Progenitor cell of endocrine pancreas (in vitro differentiated cells): Measurements from ENCODE around the gene OR9Q1. TPM values are rescaled to one million over a fixed set of nuclear protein-coding genes. Genes with fewer than 3 reads are reported as not detected.

Experiments used
- DNase-seq: peaks from one replicate; pipeline ENCODE4 v3.0.0; 2021; ENCODE audit warnings: low spot score; ENCODE audit not compliant: unreplicated experiment
- H3K27ac Mint-ChIP-seq: 2 replicates; pipeline ENCODE4 v1.8.0; 2021; ENCODE audit warnings: mild to moderate bottlenecking, moderate library complexity, mixed read lengths
- H3K27me3 Mint-ChIP-seq: 2 replicates; pipeline ENCODE4 v1.8.0; 2021; ENCODE audit warnings: mixed read lengths
- H3K36me3 Mint-ChIP-seq: 2 replicates; pipeline ENCODE4 v1.8.0; 2022; ENCODE audit warnings: mixed read lengths; ENCODE audit not compliant: insufficient read depth
- H3K4me1 Mint-ChIP-seq: 2 replicates; pipeline ENCODE4 v1.8.0; 2021; ENCODE audit warnings: low read depth, mixed read lengths
- H3K4me3 Mint-ChIP-seq: 2 replicates; pipeline ENCODE4 v1.8.0; 2021; ENCODE audit warnings: low read depth, mild to moderate bottlenecking, moderate library complexity, mixed read lengths
- H3K9me3 Mint-ChIP-seq: 2 replicates; pipeline ENCODE4 v1.8.0; 2021; ENCODE audit warnings: low read depth, mixed read lengths
- CTCF ChIP-seq: fragments of 200-600 bp; sonication (generic); IDR thresholded peaks from one replicate; pipeline ENCODE4 v1.5.0; 2021; ENCODE audit warnings: antibody characterized with exemption, mild to moderate bottlenecking; ENCODE audit not compliant: unreplicated experiment
- total RNA-seq: library from RNA; stranded (reverse); gene quantifications from 2 replicates; pipeline ENCODE4 v1.2.1, GENCODE V29; 2021

OR9Q1 gene
- total RNA-seq, 1 donor from 2014 or later, result not detected

- no peak for TF ChIP-seq CTCF
- H3K4me3 Mint-ChIP-seq, result no peak within 1 kb of the TSS
- no peak within 1 kb of the TSS for H3K27ac Mint-ChIP-seq
- H3K36me3 Mint-ChIP-seq, result no peaks in the 10 kb centered on the region
- peaks cover 6% of the 10 kb centered on the region for H3K4me1 Mint-ChIP-seq
- H3K9me3 Mint-ChIP-seq, result no peaks in the 10 kb centered on the region
- no peak for DNase-seq
- H3K27me3 Mint-ChIP-seq, result no peaks in the 10 kb centered on the region
These were observed 165.1 kb downstream of the OR9Q1 start, which contains the start of gene OR9Q2 for GRCh38 chr11:58188770-58189169. Gene OR9Q2 (plus strand): TSS chr11:58189070. CDS start chr11:58190491, 1,421 bp downstream.

- H3K9me3 Mint-ChIP-seq, result peaks cover 10% of the 10 kb centered on the region
- DNase-seq, result no peak
These were observed 168.5 kb downstream of the OR9Q1 start for GRCh38 chr11:58192229-58192628.

GRCh38 chr11:58193391-58193790 is 169.7 kb downstream of the OR9Q1 start:
- Mint-ChIP-seq H3K27ac (no peak overlapping the region), H3K4me3 (no peak overlapping the region)

More at GRCh38 chr11:58192229-58192628, 168.5 kb downstream of the OR9Q1 start:
- Mint-ChIP-seq H3K27ac (no peak overlapping the region), H3K36me3 (peaks cover 1% of the 10 kb centered on the region), H3K27me3 (no peaks in the 10 kb centered on the region), H3K4me3 (no peak overlapping the region), H3K4me1 (peaks cover 6% of the 10 kb centered on the region)
- TF ChIP-seq CTCF, result no peak

GRCh38 chr11:58195939-58196338 is 172.3 kb downstream of the OR9Q1 start:
- DNase-seq, result no peak
- Mint-ChIP-seq H3K36me3 (peaks cover 1% of the 10 kb centered on the region), H3K4me3 (no peak overlapping the region), H3K9me3 (peaks cover 26% of the 10 kb centered on the region), H3K27me3 (no peaks in the 10 kb centered on the region), H3K4me1 (peaks cover 12% of the 10 kb centered on the region), H3K27ac (no peak overlapping the region)
- no peak for TF ChIP-seq CTCF

More at GRCh38 chr11:58193391-58193790, 169.7 kb downstream of the OR9Q1 start:
- no peak for DNase-seq
- peaks cover 1% of the 10 kb centered on the region for H3K36me3 Mint-ChIP-seq
- H3K4me1 Mint-ChIP-seq, result peaks cover 6% of the 10 kb centered on the region
- peaks cover 21% of the 10 kb centered on the region for H3K9me3 Mint-ChIP-seq
- TF ChIP-seq CTCF, result no peak
- no peaks in the 10 kb centered on the region for H3K27me3 Mint-ChIP-seq

GRCh38 chr11:58199271-58199670 is 175.6 kb downstream of the OR9Q1 start:
- peaks cover 31% of the 10 kb centered on the region for H3K9me3 Mint-ChIP-seq
- no peaks in the 10 kb centered on the region for H3K27me3 Mint-ChIP-seq
- H3K27ac Mint-ChIP-seq, result no peak overlapping the region
- peaks cover 1% of the 10 kb centered on the region for H3K36me3 Mint-ChIP-seq
- peaks cover 7% of the 10 kb centered on the region for H3K4me1 Mint-ChIP-seq
- DNase-seq, result no peak
- H3K4me3 Mint-ChIP-seq, result no peak overlapping the region
- no peak for TF ChIP-seq CTCF
